HCT116 (cell line): ENCODE results near the gene RASL10B. TPM values are rescaled to one million over a fixed set of nuclear protein-coding genes. Genes with fewer than 3 reads are reported as not detected.

Experiments used
- ATAC-seq: fragments of 200-7000 bp; cut with Tn5 transposase; 2 replicates; pipeline ENCODE4 v1.9.1; 2020; ENCODE audit warnings: mild to moderate bottlenecking, moderate library complexity
- BruUV-seq: library from RNA; stranded (reverse); fragments of 400-500 nt; replicated peaks from 2 replicates; lab custom pipeline; 2021; lab: Mats Ljungman, UMichigan
- CTCF ChIA-PET: fragments of 300-600 bp; sonication (Branson Sonifier 250); formaldehyde crosslinking; loops from one replicate; lab custom pipeline; 2021; ENCODE audit warnings: antibody characterized with exemption; lab: Charles Lee
- POLR2A ChIA-PET: fragments of 300-600, 350-600 bp; sonication (Branson Sonifier 250); formaldehyde crosslinking; loops from one replicate; lab custom pipeline; 2021; ENCODE audit warnings: antibody characterized with exemption; lab: Charles Lee
- RAD21 ChIA-PET, 2 experiments: fragments of 300-600 bp; sonication (Branson Sonifier 250); formaldehyde crosslinking; loops; one replicate each; lab custom pipeline; 2023; ENCODE audit warnings: low total read pairs in 2 of 2; ENCODE audit not compliant: uncharacterized antibody in 2 of 2, unreplicated experiment in 2 of 2, low non-redundant PET in 1 of 2; lab: Charles Lee
- DNase-seq: peaks from one replicate; pipeline ENCODE4 v3.0.0-alpha.2; 2010; ENCODE audit warnings: low read depth, low spot score
- H2AFZ ChIP-seq: fragments of 200-600 bp; shearing (Covaris generic), sonication (generic); 2 replicates; pipeline ENCODE4 v1.6.1; 2017; ENCODE audit warnings: low read depth, mixed run types, mixed read lengths, antibody characterized with exemption, low read length; ENCODE audit not compliant: poor library complexity, severe bottlenecking
- H3K27ac ChIP-seq: 2 replicates; pipeline ENCODE4 v1.5.1; 2012; ENCODE audit warnings: low read depth, low read length
- H3K27me3 ChIP-seq: fragments of 200-600 bp; sonication (generic); 2 replicates; pipeline ENCODE4 v1.6.1; 2016; ENCODE audit warnings: mixed run types, low read length, mixed read lengths; ENCODE audit not compliant: insufficient read depth
- H3K36me3 ChIP-seq, 2 experiments: fragments of 200-500 bp in 1 of 2; fragments of 200-600 bp in 1 of 2; sonication (Bioruptor generic) in 1 of 2; sonication (generic) in 1 of 2; 2 replicates each; pipeline versions ENCODE4 v1.5.1 to v1.6.1; 2014 to 2016; ENCODE audit warnings: low read length in 2 of 2, inconsistent platforms in 1 of 2, mixed read lengths in 1 of 2, mixed run types in 1 of 2; ENCODE audit not compliant: insufficient read depth in 2 of 2, control insufficient read depth in 1 of 2
- H3K4me1 ChIP-seq, 2 experiments: fragments of 200-600 bp in 1 of 2; sonication (generic) in 1 of 2; 2 replicates each; pipeline versions ENCODE4 v1.5.1 to v1.6.1; 2012 to 2017; ENCODE audit warnings: low read length in 2 of 2, inconsistent platforms in 1 of 2, mild to moderate bottlenecking in 1 of 2, mixed read lengths in 1 of 2, mixed run types in 1 of 2, moderate library complexity in 1 of 2; ENCODE audit not compliant: insufficient read depth in 2 of 2, control insufficient read depth in 1 of 2
- H3K4me2 ChIP-seq: fragments of 200-600 bp; sonication (generic); 2 replicates; pipeline ENCODE4 v1.6.1; 2017; ENCODE audit warnings: mixed run types, low read length, mixed read lengths
- H3K4me3 ChIP-seq, 2 experiments: fragments of 200-600 bp in 1 of 2; sonication (generic) in 1 of 2; replicated peaks in 1 of 2; 2 replicates each; pipeline ENCODE4 v1.5.1; 2011 to 2016; ENCODE audit warnings: low read length in 2 of 2, control low read depth in 1 of 2, low read depth in 1 of 2, mild to moderate bottlenecking in 1 of 2, mixed read lengths in 1 of 2, mixed run types in 1 of 2
- H3K79me2 ChIP-seq: fragments of 200-600 bp; sonication (generic); 2 replicates; pipeline ENCODE4 v1.6.1; 2017; ENCODE audit warnings: mild to moderate bottlenecking, mixed run types, low read length, moderate library complexity, mixed read lengths; ENCODE audit not compliant: insufficient read depth
- H3K9ac ChIP-seq: fragments of 200-600 bp; sonication (generic); 2 replicates; pipeline ENCODE4 v1.6.1; 2016; ENCODE audit warnings: low read length, mixed read lengths
- H3K9me2 ChIP-seq: fragments of 200-600 bp; sonication (generic), shearing (Covaris generic); 2 replicates; pipeline ENCODE4 v1.6.1; 2017; ENCODE audit warnings: mixed run types, mild to moderate bottlenecking, moderate library complexity; ENCODE audit not compliant: insufficient read depth
- H3K9me3 ChIP-seq, 2 experiments: fragments of 200-500 bp in 1 of 2; fragments of 200-600 bp in 1 of 2; sonication (Bioruptor generic) in 1 of 2; sonication (generic) in 1 of 2; 2 replicates each; pipeline ENCODE4 v1.6.1; 2014 to 2017; ENCODE audit warnings: low read length in 2 of 2, mixed read lengths in 2 of 2, inconsistent platforms in 1 of 2, low read depth in 1 of 2, mild to moderate bottlenecking in 1 of 2, mixed run types in 1 of 2, moderate library complexity in 1 of 2; ENCODE audit not compliant: control insufficient read depth in 1 of 2, insufficient read depth in 1 of 2
- H4K20me1 ChIP-seq: fragments of 200-600 bp; sonication (generic), shearing (Covaris generic); 2 replicates; pipeline ENCODE4 v1.6.1; 2017; ENCODE audit warnings: mixed run types, mild to moderate bottlenecking, moderate library complexity; ENCODE audit not compliant: insufficient read depth
- CBX3 ChIP-seq: IDR thresholded peaks from 2 replicates; pipeline ENCODE4 v1.6.1; 2012; ENCODE audit warnings: low read depth
- CEBPB ChIP-seq: IDR thresholded peaks from 2 replicates; pipeline ENCODE4 v1.6.1; 2012; ENCODE audit warnings: low read depth
- CTCF ChIP-seq, 3 experiments: fragments of 200-600 bp in 1 of 3; sonication (generic) in 1 of 3; IDR thresholded peaks in 2 of 3; conservative IDR thresholded peaks in 1 of 3; 2 replicates each; pipeline ENCODE4 v1.5.1; 2012 to 2017; ENCODE audit warnings: low read depth in 2 of 3, low read length in 2 of 3, antibody characterized with exemption in 1 of 3, borderline replicate concordance in 1 of 3, control low read depth in 1 of 3, mild to moderate bottlenecking in 1 of 3, mixed read lengths in 1 of 3, mixed run types in 1 of 3, moderate library complexity in 1 of 3; ENCODE audit not compliant: insufficient read depth in 1 of 3
- EGR1 ChIP-seq: IDR thresholded peaks from 2 replicates; pipeline ENCODE4 v1.6.1; 2012; ENCODE audit warnings: low read depth
- POLR2A ChIP-seq: IDR thresholded peaks from 2 replicates; pipeline ENCODE4 v1.7.0; 2011; ENCODE audit warnings: borderline replicate concordance; ENCODE audit not compliant: insufficient read depth, insufficient read length; ENCODE audit errors: extremely low read depth
- POLR2AphosphoS5 ChIP-seq: IDR thresholded peaks from 2 replicates; pipeline ENCODE4 v1.6.1; 2011; ENCODE audit warnings: mild to moderate bottlenecking, low read depth, low read length, moderate library complexity
- REST ChIP-seq: IDR thresholded peaks from 2 replicates; pipeline ENCODE4 v1.6.1; 2012; ENCODE audit warnings: low read depth
- TCF7L2 ChIP-seq: IDR thresholded peaks from 2 replicates; pipeline ENCODE4 v1.7.0; 2011; ENCODE audit warnings: borderline replicate concordance, inconsistent platforms; ENCODE audit not compliant: insufficient read depth, insufficient read length; ENCODE audit errors: extremely low read depth
- ZBTB33 ChIP-seq: IDR thresholded peaks from 2 replicates; pipeline ENCODE4 v1.6.1; 2011; ENCODE audit warnings: mild to moderate bottlenecking, low read length, moderate library complexity; ENCODE audit not compliant: insufficient replicate concordance; ENCODE audit errors: extremely low read depth
- ZNF274 ChIP-seq: fragments of 200-500 bp; sonication (Bioruptor generic); IDR thresholded peaks from 2 replicates; pipeline ENCODE4 v1.6.1; 2014; ENCODE audit warnings: mild to moderate bottlenecking, low read depth, low read length, inconsistent platforms
- intact Hi-C: fragments of 100-400 bp; cut with micrococcal nuclease; formaldehyde crosslinking; loops from 2 replicates; pipeline ENCODE4 v1.10.0; 2022
- total RNA-seq: library from RNA; stranded (reverse); gene quantifications from one replicate; pipeline ENCODE4 v1.2.1, GENCODE V29; 2021; ENCODE audit not compliant: unreplicated experiment

RASL10B gene
- total RNA-seq, 1 experiment from 2014 or later = 0.15 TPM

- Histone ChIP-seq H3K79me2 (peaks cover 7% of the 10 kb centered on the region; the same call in 1 of the 2 replicates), H3K4me1 (no peaks in the 10 kb centered on the region), H3K36me3 (peaks cover 16 to 34% of the 10 kb centered on the region in 2 experiments; a peak in 3 of 4 replicates), H3K4me3 (no peak overlapping the region), H3K27me3 (no peaks in the 10 kb centered on the region), H3K9me3 (no peaks in the 10 kb centered on the region), H4K20me1 (no peaks in the 10 kb centered on the region), H2AFZ (no peak overlapping the region), H3K9me2 (no peaks in the 10 kb centered on the region), H3K27ac (no peak overlapping the region), H3K4me2 (no peak overlapping the region), H3K9ac (no peak overlapping the region)
- BruUV-seq = no TSS peak
- ChIA-PET RAD21 (no interaction called here), POLR2A (no interaction called here), CTCF (no interaction called here)
- no peak for DNase-seq
- intact Hi-C loops = no loop called here
- ATAC-seq = no peak
- no peak for TF ChIP-seq CTCF (IDR thresholded peaks at IDR 0.05 in 2 of 3, conservative IDR thresholded peaks at IDR 0.05 in 1 of 3; ENCODE audit: borderline replicate concordance in 1 of 3, insufficient read depth in 1 of 3, low read depth in 2 of 3, low read length in 2 of 3)
- no peak for TF ChIP-seq ZNF274
- no peak for TF ChIP-seq CBX3
- TF ChIP-seq TCF7L2 = no peak
- TF ChIP-seq POLR2AphosphoS5 = no peak
Observed at GRCh38 chr17:35692512-35693210, 38.8 kb upstream of the RASL10B start.

- ATAC-seq = no peak
- RAD21 ChIA-PET = no interaction called here
- TF ChIP-seq POLR2A (no peak), ZBTB33 (no peak), EGR1 (no peak), REST (no peak), POLR2AphosphoS5 (no peak), CBX3 (no peak), CEBPB (no peak), ZNF274 (no peak)
- TF ChIP-seq, all 23 proteins: peak for 0
- Histone ChIP-seq H3K9me2 (no peaks in the 10 kb centered on the region), H4K20me1 (no peaks in the 10 kb centered on the region), H3K27ac (no peak overlapping the region), H3K27me3 (no peaks in the 10 kb centered on the region), H2AFZ (no peak overlapping the region), H3K4me2 (no peak overlapping the region), H3K4me3 (no peak overlapping the region), H3K9ac (no peak overlapping the region), H3K36me3 (peaks cover 16 to 29% of the 10 kb centered on the region in 2 experiments; a peak in 3 of 4 replicates), H3K79me2 (peaks cover 7% of the 10 kb centered on the region; the same call in 1 of the 2 replicates), H3K9me3 (no peaks in the 10 kb centered on the region), H3K4me1 (no peaks in the 10 kb centered on the region)
- no peak for DNase-seq
- ChIA-PET CTCF (no interaction called here), POLR2A (no interaction called here)
- no TSS peak for BruUV-seq
- intact Hi-C loops = no loop called here
Observed at GRCh38 chr17:35693662-35694061, 37.8 kb upstream of the RASL10B start.
